Activated T-helper 9 cell treated with anti-CD3 and anti-CD28 coated beads, Interleukin-2, amount 50 U/mL, for 16 hours (primary cell): ENCODE measurements around the gene SDHB.

Experiments used
- DNase-seq: peaks from one replicate; pipeline ENCODE4 v3.0.0-alpha.2; 2020; ENCODE audit warnings: low read depth

The SDHB gene

GRCh38 chr1:17045634-17046333 lies 8.0 kb downstream of the SDHB start:
- DNase-seq, result no peak

DNA sequence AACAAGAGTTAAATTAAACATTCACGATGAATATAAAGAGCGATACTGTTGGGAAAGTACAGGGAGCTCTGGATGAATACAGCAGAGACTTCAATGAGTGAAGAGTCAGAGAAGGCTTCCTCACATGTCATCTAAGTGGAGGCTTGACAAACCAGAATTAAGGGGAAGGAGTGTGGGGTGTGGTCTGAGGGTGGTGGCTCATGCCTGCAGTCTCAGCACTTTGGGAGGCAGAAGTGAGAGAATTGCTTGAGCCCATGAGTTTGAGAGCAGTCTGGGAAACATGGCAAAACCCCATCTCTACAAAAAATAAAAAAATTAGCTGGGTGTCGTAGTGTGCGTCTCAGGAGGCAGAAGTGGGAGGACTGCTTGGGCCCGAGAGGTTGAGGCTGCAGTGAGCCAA lies 8.7 kb downstream of the SDHB start:
- no peak for DNase-seq

DNA sequence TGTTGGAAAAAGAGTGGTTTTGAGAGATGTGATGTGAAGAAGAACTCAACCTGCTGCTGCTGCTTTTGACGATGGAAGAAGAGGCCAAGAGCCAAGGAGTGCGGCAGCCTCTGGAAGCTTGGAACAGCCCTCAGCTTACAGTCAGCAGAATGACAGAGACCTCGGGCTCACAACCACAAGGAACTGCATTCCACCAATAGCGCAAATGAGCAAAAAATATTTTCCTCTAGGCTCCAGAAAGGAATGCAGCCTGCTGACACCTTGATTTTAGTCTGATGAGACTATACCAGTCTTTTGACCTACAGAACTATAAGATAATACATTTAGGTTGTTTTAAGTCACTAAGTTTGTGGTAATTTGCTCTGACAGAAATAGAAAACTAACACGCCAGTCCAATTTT lies 10.2 kb downstream of the SDHB start:
- DNase-seq, result no peak

- no peak for DNase-seq
Measured at GRCh38 chr1:17040135-17040534, 13.7 kb downstream of the SDHB start.

- no peak for DNase-seq
Measured at GRCh38 chr1:17039522-17039921, 14.3 kb downstream of the SDHB start.

DNA sequence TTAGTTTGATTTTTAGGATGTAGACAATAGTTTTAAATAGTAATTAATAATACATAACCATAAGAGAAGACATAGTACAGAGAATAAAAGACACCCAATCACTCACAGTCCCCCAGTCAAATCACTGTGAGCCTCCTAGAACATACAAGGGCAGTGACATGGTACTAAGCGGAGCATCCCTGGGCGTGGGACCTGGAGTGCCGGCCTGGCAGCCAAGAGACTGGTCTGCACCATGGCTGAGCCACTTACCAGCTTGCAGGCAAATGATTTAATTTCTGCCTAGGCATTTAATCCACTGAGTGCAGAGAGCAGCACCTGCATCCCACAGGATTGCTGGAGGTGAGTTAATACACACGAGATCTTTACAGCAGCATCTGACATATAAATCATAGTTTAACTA lies 20.4 kb downstream of the SDHB start:
- DNase-seq, result no peak

- no peak for DNase-seq
Measured at GRCh38 chr1:17032741-17033140, 21.1 kb downstream of the SDHB start.

DNA sequence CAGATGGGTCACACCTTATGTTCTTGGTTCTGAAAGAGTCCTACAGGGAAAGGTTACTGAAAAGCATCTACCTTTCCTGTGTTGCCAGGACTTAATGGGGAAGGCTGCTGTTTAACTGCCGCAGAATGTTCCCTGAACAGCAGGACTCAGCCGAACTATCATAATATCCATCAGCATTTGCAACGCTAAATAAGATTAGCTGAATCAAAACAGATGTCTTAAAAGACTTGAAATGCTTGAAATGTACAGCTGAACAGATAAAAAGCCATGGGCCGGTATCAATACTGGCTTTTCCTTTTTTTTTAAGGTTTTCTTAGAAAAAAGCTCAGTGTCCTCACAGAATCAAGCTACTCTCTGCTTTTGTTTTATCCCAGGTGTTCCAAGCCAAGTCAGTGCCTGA lies 22.4 kb downstream of the SDHB start:
- DNase-seq, result no peak

GRCh38 chr1:17030206-17030605 lies 23.6 kb downstream of the SDHB start:
- DNase-seq, result no peak

DNA sequence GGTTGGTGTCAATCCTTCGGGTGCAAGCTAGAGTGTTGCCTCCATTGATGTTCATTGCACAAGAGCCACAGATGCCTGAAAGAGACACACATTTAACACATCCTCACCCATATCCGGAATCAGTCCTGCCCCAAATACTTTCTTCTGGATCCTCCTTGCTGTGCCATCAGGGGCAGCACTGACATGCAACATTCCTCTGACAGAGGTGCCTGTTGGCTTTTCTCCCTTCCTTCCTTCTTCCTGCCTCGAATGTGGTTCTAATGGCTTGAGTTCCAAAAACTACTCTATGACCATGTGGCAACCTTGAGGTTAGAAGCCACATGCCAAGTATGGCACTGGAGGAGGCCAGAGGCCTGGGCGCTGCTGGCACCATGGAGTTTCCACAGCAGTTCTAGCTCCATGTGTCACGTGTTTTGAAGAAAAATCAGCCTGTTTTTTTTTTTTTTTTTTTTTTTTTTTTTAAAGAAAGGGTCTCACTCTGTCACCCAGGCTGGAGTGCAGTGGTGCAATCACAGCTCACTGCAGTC lies 25.1 kb downstream of the SDHB start:
- no peak for DNase-seq

- DNase-seq, result no peak
Measured at GRCh38 chr1:17027900-17028299, 25.9 kb downstream of the SDHB start.

GRCh38 chr1:17027403-17027802 lies 26.4 kb downstream of the SDHB start:
- DNase-seq, result no peak

DNA sequence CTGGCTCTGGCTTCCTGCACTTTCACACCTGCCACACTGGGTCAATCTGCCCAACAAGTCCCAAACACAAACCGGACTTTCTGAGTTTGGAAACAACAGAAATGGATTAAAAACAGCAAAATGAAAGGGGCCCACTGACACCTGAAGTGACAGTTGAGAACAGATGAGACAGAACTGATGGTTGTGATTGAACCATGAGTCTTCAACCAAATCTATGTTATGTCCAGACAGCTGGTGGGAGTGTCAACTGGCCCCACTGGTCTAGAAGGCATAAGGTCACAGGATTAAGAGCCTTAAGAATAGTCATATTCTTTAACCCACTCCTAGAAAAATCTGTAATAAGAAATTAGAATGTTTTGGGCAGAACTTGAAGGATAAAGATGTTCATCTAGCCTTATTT lies 29.1 kb downstream of the SDHB start:
- DNase-seq, result no peak

GRCh38 chr1:17023573-17023972 lies 30.3 kb downstream of the SDHB start:
- DNase-seq, result no peak

DNA sequence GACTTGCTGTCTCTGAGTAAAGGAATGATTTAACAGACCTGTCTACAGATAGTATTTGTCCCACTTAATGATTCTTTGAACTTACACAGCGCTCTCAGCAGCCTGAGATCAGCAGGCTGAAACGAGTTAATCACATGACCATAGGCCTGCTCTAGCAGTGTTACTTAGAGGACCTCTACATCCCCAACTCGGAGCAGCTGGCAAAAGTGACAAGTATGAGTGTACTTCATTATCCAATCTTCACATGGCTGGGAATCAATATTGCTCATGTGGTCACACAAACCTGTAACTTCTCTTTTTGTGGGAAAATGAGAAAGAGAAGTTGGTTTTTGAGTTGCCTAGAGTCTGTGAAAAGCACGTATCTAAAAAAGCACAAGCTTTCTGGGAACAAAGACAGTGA lies 30.7 kb downstream of the SDHB start:
- no peak for DNase-seq

DNA sequence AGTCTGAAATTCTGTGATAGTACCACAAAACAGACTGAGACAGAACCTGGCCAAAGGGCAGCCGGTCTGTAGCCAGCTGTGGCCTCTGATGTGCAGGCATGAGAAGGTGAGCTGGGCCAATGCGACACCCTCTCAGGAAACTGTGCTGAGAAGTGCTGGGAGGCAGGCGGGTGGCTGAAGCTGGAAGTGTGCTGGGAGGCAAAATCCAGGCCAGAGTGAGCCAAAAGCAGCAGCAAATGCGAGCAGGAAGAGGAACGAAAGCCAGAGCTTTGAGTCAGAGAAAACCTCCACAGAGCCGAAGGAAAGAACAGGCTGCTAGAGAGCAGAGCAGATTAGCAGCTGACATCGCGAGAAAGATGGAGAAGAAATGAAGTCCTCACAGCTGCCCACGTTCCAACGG lies 31.9 kb downstream of the SDHB start:
- DNase-seq, result no peak

DNA sequence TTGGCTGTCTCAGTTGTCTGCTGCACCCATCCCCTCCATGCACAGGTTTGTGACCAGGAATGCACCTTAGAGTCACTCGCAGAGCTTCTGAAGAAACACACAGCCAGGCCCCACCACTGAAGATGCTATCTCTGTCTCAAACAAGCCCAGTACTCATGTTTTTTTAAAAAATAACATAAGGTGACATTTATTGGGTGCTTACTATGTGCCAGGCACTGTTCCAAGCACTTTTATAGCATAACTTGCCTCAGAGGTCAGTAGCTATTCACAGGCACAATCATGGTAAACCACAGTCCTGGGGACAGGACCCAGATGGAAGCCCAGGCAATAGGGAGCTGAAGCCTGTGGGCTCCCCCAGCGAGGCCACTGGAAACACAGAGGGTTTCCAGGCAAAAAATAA lies 33.3 kb downstream of the SDHB start:
- no peak for DNase-seq

DNA sequence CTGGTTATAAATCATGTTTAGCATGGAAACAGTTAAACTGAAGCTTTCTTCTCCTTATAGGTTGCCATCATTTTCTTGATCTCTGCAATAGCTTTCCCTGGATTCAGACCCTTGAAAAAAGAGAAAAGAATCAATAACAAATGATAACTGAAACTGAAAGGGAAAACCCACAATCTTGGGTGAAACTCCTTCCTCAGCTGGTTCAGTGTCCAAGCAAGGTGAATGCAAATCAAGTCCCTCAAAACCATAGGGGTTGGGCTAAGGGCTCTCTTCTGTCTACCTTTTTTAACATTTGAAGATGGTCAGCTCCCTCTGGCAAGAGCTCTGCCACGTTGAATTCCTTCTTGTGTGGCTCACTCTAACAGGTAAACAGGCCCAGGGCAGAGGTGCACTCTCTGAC lies 35.0 kb downstream of the SDHB start:
- DNase-seq, result no peak

GRCh38 chr1:17017435-17017834 lies 36.4 kb downstream of the SDHB start:
- no peak for DNase-seq

GRCh38 chr1:17016317-17016661 lies 37.5 kb downstream of the SDHB start:
- DNase-seq, result no peak

- no peak for DNase-seq
Measured at GRCh38 chr1:17014671-17015567, 38.9 kb downstream of the SDHB start.

- DNase-seq, result no peak
Measured at GRCh38 chr1:17013491-17014320, 40.1 kb downstream of the SDHB start.
